Measurements from ENCODE around the gene CPO.

Gene CPO

GRCh38 chr2:206970589-206971360 lies 31.5 kb downstream of the CPO start:
- Histone ChIP-seq H3K27me3 (ENCODE audit: control insufficient read depth in 2 of 2, insufficient read depth in 2 of 2, low read length in 2 of 2) (no peaks in the 10 kb centered on the region), H3K36me3 (ENCODE audit: control insufficient read depth in 2 of 2, insufficient read depth in 2 of 2, low read length in 2 of 2) (no peaks in the 10 kb centered on the region), H3K4me1 (ENCODE audit: control insufficient read depth in 2 of 2, insufficient read depth in 2 of 2, low read length in 2 of 2) (no peaks in the 10 kb centered on the region), H3K9ac (ENCODE audit: low read depth in 1 of 2, low read length in 2 of 2) (no peak overlapping the region), H3K9me3 (ENCODE audit: control insufficient read depth in 2 of 2, low read length in 2 of 2) (no peaks in the 10 kb centered on the region), H3K27ac (ENCODE audit: low read depth in 2 of 2, low read length in 2 of 2) (no peak overlapping the region), H3K4me3 (ENCODE audit: low read length in 2 of 2) (no peak overlapping the region)

- H3K27me3 ChIP-seq (ENCODE audit: control insufficient read depth in 2 of 2, insufficient read depth in 2 of 2, low read length in 2 of 2) = no peaks in the 10 kb centered on the region
- no peak overlapping the region for H3K27ac ChIP-seq (ENCODE audit: low read depth in 2 of 2, low read length in 2 of 2)
- no peaks in the 10 kb centered on the region for H3K36me3 ChIP-seq (ENCODE audit: control insufficient read depth in 2 of 2, insufficient read depth in 2 of 2, low read length in 2 of 2)
- H3K4me3 ChIP-seq (ENCODE audit: low read length in 2 of 2) = no peak overlapping the region
- no peaks in the 10 kb centered on the region for H3K9me3 ChIP-seq (ENCODE audit: control insufficient read depth in 2 of 2, low read length in 2 of 2)
- no peak overlapping the region for H3K9ac ChIP-seq (ENCODE audit: low read depth in 1 of 2, low read length in 2 of 2)
- H3K4me1 ChIP-seq (ENCODE audit: control insufficient read depth in 2 of 2, insufficient read depth in 2 of 2, low read length in 2 of 2) = no peaks in the 10 kb centered on the region
These were observed 32.5 kb downstream of the CPO start for GRCh38 chr2:206971805-206972204.

- Histone ChIP-seq H3K4me1 (ENCODE audit: control insufficient read depth in 2 of 2, insufficient read depth in 2 of 2, low read length in 2 of 2) (no peaks in the 10 kb centered on the region), H3K27ac (ENCODE audit: low read depth in 2 of 2, low read length in 2 of 2) (no peak overlapping the region), H3K27me3 (ENCODE audit: control insufficient read depth in 2 of 2, insufficient read depth in 2 of 2, low read length in 2 of 2) (no peaks in the 10 kb centered on the region), H3K9me3 (ENCODE audit: control insufficient read depth in 2 of 2, low read length in 2 of 2) (no peaks in the 10 kb centered on the region), H3K4me3 (ENCODE audit: low read length in 2 of 2) (no peak overlapping the region), H3K36me3 (ENCODE audit: control insufficient read depth in 2 of 2, insufficient read depth in 2 of 2, low read length in 2 of 2) (no peaks in the 10 kb centered on the region), H3K9ac (ENCODE audit: low read depth in 1 of 2, low read length in 2 of 2) (no peak overlapping the region)
These were observed 35.2 kb downstream of the CPO start for GRCh38 chr2:206974551-206974950.

GRCh38 chr2:206978746-206979145 lies 39.4 kb downstream of the CPO start:
- H3K9ac ChIP-seq (ENCODE audit: low read depth in 1 of 2, low read length in 2 of 2) = no peak overlapping the region
- H3K27me3 ChIP-seq (ENCODE audit: control insufficient read depth in 2 of 2, insufficient read depth in 2 of 2, low read length in 2 of 2) = no peaks in the 10 kb centered on the region
- no peak overlapping the region for H3K4me3 ChIP-seq (ENCODE audit: low read length in 2 of 2)
- H3K27ac ChIP-seq (ENCODE audit: low read depth in 2 of 2, low read length in 2 of 2) = no peak overlapping the region
- H3K4me1 ChIP-seq (ENCODE audit: control insufficient read depth in 2 of 2, insufficient read depth in 2 of 2, low read length in 2 of 2) = no peaks in the 10 kb centered on the region
- no peaks in the 10 kb centered on the region for H3K36me3 ChIP-seq (ENCODE audit: control insufficient read depth in 2 of 2, insufficient read depth in 2 of 2, low read length in 2 of 2)
- no peaks in the 10 kb centered on the region for H3K9me3 ChIP-seq (ENCODE audit: control insufficient read depth in 2 of 2, low read length in 2 of 2)

GRCh38 chr2:206979365-206979764 lies 40.0 kb downstream of the CPO start:
- no peaks in the 10 kb centered on the region for H3K27me3 ChIP-seq (ENCODE audit: control insufficient read depth in 2 of 2, insufficient read depth in 2 of 2, low read length in 2 of 2)
- H3K9me3 ChIP-seq (ENCODE audit: control insufficient read depth in 2 of 2, low read length in 2 of 2) = no peaks in the 10 kb centered on the region
- no peak overlapping the region for H3K9ac ChIP-seq (ENCODE audit: low read depth in 1 of 2, low read length in 2 of 2)
- H3K36me3 ChIP-seq (ENCODE audit: control insufficient read depth in 2 of 2, insufficient read depth in 2 of 2, low read length in 2 of 2) = no peaks in the 10 kb centered on the region
- H3K27ac ChIP-seq (ENCODE audit: low read depth in 2 of 2, low read length in 2 of 2) = no peak overlapping the region
- H3K4me3 ChIP-seq (ENCODE audit: low read length in 2 of 2) = no peak overlapping the region
- H3K4me1 ChIP-seq (ENCODE audit: control insufficient read depth in 2 of 2, insufficient read depth in 2 of 2, low read length in 2 of 2) = no peaks in the 10 kb centered on the region

- Histone ChIP-seq H3K9ac (ENCODE audit: low read depth in 1 of 2, low read length in 2 of 2) (no peak overlapping the region), H3K27ac (ENCODE audit: low read depth in 2 of 2, low read length in 2 of 2) (no peak overlapping the region), H3K36me3 (ENCODE audit: control insufficient read depth in 2 of 2, insufficient read depth in 2 of 2, low read length in 2 of 2) (no peaks in the 10 kb centered on the region), H3K9me3 (ENCODE audit: control insufficient read depth in 2 of 2, low read length in 2 of 2) (no peaks in the 10 kb centered on the region), H3K4me3 (ENCODE audit: low read length in 2 of 2) (no peak overlapping the region), H3K4me1 (ENCODE audit: control insufficient read depth in 2 of 2, insufficient read depth in 2 of 2, low read length in 2 of 2) (no peaks in the 10 kb centered on the region), H3K27me3 (ENCODE audit: control insufficient read depth in 2 of 2, insufficient read depth in 2 of 2, low read length in 2 of 2) (no peaks in the 10 kb centered on the region)
These were observed 40.6 kb downstream of the CPO start for GRCh38 chr2:206979922-206980321.

GRCh38 chr2:206980413-206980812 lies 41.1 kb downstream of the CPO start:
- Histone ChIP-seq H3K27me3 (ENCODE audit: control insufficient read depth in 2 of 2, insufficient read depth in 2 of 2, low read length in 2 of 2) (no peaks in the 10 kb centered on the region), H3K9ac (ENCODE audit: low read depth in 1 of 2, low read length in 2 of 2) (no peak overlapping the region), H3K36me3 (ENCODE audit: control insufficient read depth in 2 of 2, insufficient read depth in 2 of 2, low read length in 2 of 2) (no peaks in the 10 kb centered on the region), H3K27ac (ENCODE audit: low read depth in 2 of 2, low read length in 2 of 2) (no peak overlapping the region), H3K9me3 (ENCODE audit: control insufficient read depth in 2 of 2, low read length in 2 of 2) (no peaks in the 10 kb centered on the region), H3K4me1 (ENCODE audit: control insufficient read depth in 2 of 2, insufficient read depth in 2 of 2, low read length in 2 of 2) (no peaks in the 10 kb centered on the region), H3K4me3 (ENCODE audit: low read length in 2 of 2) (no peak overlapping the region)

- H3K36me3 ChIP-seq (ENCODE audit: control insufficient read depth in 2 of 2, insufficient read depth in 2 of 2, low read length in 2 of 2) = no peaks in the 10 kb centered on the region
- H3K9ac ChIP-seq (ENCODE audit: low read depth in 1 of 2, low read length in 2 of 2) = no peak overlapping the region
- H3K4me1 ChIP-seq (ENCODE audit: control insufficient read depth in 2 of 2, insufficient read depth in 2 of 2, low read length in 2 of 2) = no peaks in the 10 kb centered on the region
- no peak overlapping the region for H3K27ac ChIP-seq (ENCODE audit: low read depth in 2 of 2, low read length in 2 of 2)
- no peaks in the 10 kb centered on the region for H3K27me3 ChIP-seq (ENCODE audit: control insufficient read depth in 2 of 2, insufficient read depth in 2 of 2, low read length in 2 of 2)
- no peak overlapping the region for H3K4me3 ChIP-seq (ENCODE audit: low read length in 2 of 2)
- no peaks in the 10 kb centered on the region for H3K9me3 ChIP-seq (ENCODE audit: control insufficient read depth in 2 of 2, low read length in 2 of 2)
These were observed 41.9 kb downstream of the CPO start for GRCh38 chr2:206981086-206981674.

- Histone ChIP-seq H3K9ac (ENCODE audit: low read depth in 1 of 2, low read length in 2 of 2) (no peak overlapping the region), H3K36me3 (ENCODE audit: control insufficient read depth in 2 of 2, insufficient read depth in 2 of 2, low read length in 2 of 2) (no peaks in the 10 kb centered on the region), H3K4me3 (ENCODE audit: low read length in 2 of 2) (no peak overlapping the region), H3K9me3 (ENCODE audit: control insufficient read depth in 2 of 2, low read length in 2 of 2) (no peaks in the 10 kb centered on the region), H3K27me3 (ENCODE audit: control insufficient read depth in 2 of 2, insufficient read depth in 2 of 2, low read length in 2 of 2) (no peaks in the 10 kb centered on the region), H3K4me1 (ENCODE audit: control insufficient read depth in 2 of 2, insufficient read depth in 2 of 2, low read length in 2 of 2) (no peaks in the 10 kb centered on the region), H3K27ac (ENCODE audit: low read depth in 2 of 2, low read length in 2 of 2) (no peak overlapping the region)
These were observed 42.5 kb downstream of the CPO start for GRCh38 chr2:206981739-206982340.

GRCh38 chr2:206982360-206982955 lies 43.1 kb downstream of the CPO start:
- no peak overlapping the region for H3K27ac ChIP-seq (ENCODE audit: low read depth in 2 of 2, low read length in 2 of 2)
- no peak overlapping the region for H3K4me3 ChIP-seq (ENCODE audit: low read length in 2 of 2)
- no peaks in the 10 kb centered on the region for H3K4me1 ChIP-seq (ENCODE audit: control insufficient read depth in 2 of 2, insufficient read depth in 2 of 2, low read length in 2 of 2)
- no peaks in the 10 kb centered on the region for H3K27me3 ChIP-seq (ENCODE audit: control insufficient read depth in 2 of 2, insufficient read depth in 2 of 2, low read length in 2 of 2)
- H3K9me3 ChIP-seq (ENCODE audit: control insufficient read depth in 2 of 2, low read length in 2 of 2) = no peaks in the 10 kb centered on the region
- H3K36me3 ChIP-seq (ENCODE audit: control insufficient read depth in 2 of 2, insufficient read depth in 2 of 2, low read length in 2 of 2) = no peaks in the 10 kb centered on the region
- no peak overlapping the region for H3K9ac ChIP-seq (ENCODE audit: low read depth in 1 of 2, low read length in 2 of 2)
